Measurements from ENCODE around the gene HNRNPM.
"Not testable (repeated sequence)": the region's sequence is repeated elsewhere in the genome, so short reads cannot be mapped to it uniquely, and the experiment has no call there.

Gene HNRNPM

GRCh38 chr19:8398311-8398771 is 46.4 kb upstream of the HNRNPM start:
- no peak overlapping the region for H3K4me3 ChIP-seq (ENCODE audit: low read depth, low read length)
- TF ChIP-seq CTCF (IDR thresholded peaks at IDR 0.05; ENCODE audit: control insufficient read depth, extremely low read depth, insufficient read depth) = no peak
- no peak for DNase-seq (ENCODE audit: low read depth)

- no peak overlapping the region for H3K4me3 ChIP-seq (ENCODE audit: low read depth, low read length)
- no peak for DNase-seq (ENCODE audit: low read depth)
Measured at GRCh38 chr19:8399681-8400188, 45.0 kb upstream of the HNRNPM start.

GRCh38 chr19:8401981-8402411 is 42.8 kb upstream of the HNRNPM start:
- TF ChIP-seq CTCF (IDR thresholded peaks at IDR 0.05; ENCODE audit: control insufficient read depth, extremely low read depth, insufficient read depth) = no peak
- no peak overlapping the region for H3K4me3 ChIP-seq (ENCODE audit: low read depth, low read length)
- DNase-seq (ENCODE audit: low read depth) = no peak

More at GRCh38 chr19:8399681-8400188, 45.0 kb upstream of the HNRNPM start:
- TF ChIP-seq CTCF (IDR thresholded peaks at IDR 0.05; ENCODE audit: control insufficient read depth, extremely low read depth, insufficient read depth) = no peak

GRCh38 chr19:8403098-8403819 is 41.5 kb upstream of the HNRNPM start:
- no peak for TF ChIP-seq CTCF (IDR thresholded peaks at IDR 0.05; ENCODE audit: control insufficient read depth, extremely low read depth, insufficient read depth)
- no peak for DNase-seq (ENCODE audit: low read depth)
- no peak overlapping the region for H3K4me3 ChIP-seq (ENCODE audit: low read depth, low read length)

- DNase-seq (ENCODE audit: low read depth) = no peak
- no peak overlapping the region for H3K4me3 ChIP-seq (ENCODE audit: low read depth, low read length)
- TF ChIP-seq CTCF (IDR thresholded peaks at IDR 0.05; ENCODE audit: control insufficient read depth, extremely low read depth, insufficient read depth) = no peak
Measured at GRCh38 chr19:8403820-8404109, 41.0 kb upstream of the HNRNPM start.

GRCh38 chr19:8404391-8405151 is 40.2 kb upstream of the HNRNPM start:
- TF ChIP-seq CTCF (IDR thresholded peaks at IDR 0.05; ENCODE audit: control insufficient read depth, extremely low read depth, insufficient read depth) = no peak
- DNase-seq (ENCODE audit: low read depth) = no peak
- H3K4me3 ChIP-seq (ENCODE audit: low read depth, low read length) = no peak overlapping the region

- H3K4me3 ChIP-seq (ENCODE audit: low read depth, low read length); DNase-seq (ENCODE audit: low read depth): not testable (repeated sequence)
Measured at GRCh38 chr19:8410718-8411117, 34.1 kb upstream of the HNRNPM start.
